Activated T-helper 1 cell treated with anti-CD3 and anti-CD28 coated beads, Interleukin-12 subunit alpha, Interleukin-12 subunit beta, Interleukin-2, Interleukin-4 antibody, amounts not matched to agents 30 ng/mL and 10 ng/mL and 1 ng/mL, durations not matched to agents 14 hours and 24 hours and 36 hours (primary cell): ENCODE measurements around the gene KPNA3. TPM values are rescaled to one million over a fixed set of nuclear protein-coding genes. Genes with fewer than 3 reads are reported as not detected.
A peak's percentile ranks its signal among the peaks of the same experiment; 100 is the strongest.
"Not testable (repeated sequence)": the region's sequence is repeated elsewhere in the genome, so short reads cannot be mapped to it uniquely, and the experiment has no call there.

Experiments used
- DNase-seq: peaks from one replicate; pipeline ENCODE4 v3.0.0; 2021; ENCODE audit warnings: low spot score
- H3K27ac Mint-ChIP-seq: one replicate; pipeline ENCODE4 v1.8.0; 2021; ENCODE audit warnings: mild to moderate bottlenecking, mixed read lengths
- H3K27me3 Mint-ChIP-seq: one replicate; pipeline ENCODE4 v1.8.0; 2022; ENCODE audit warnings: mild to moderate bottlenecking, moderate library complexity, mixed read lengths; ENCODE audit not compliant: insufficient read depth
- H3K36me3 Mint-ChIP-seq: one replicate; pipeline ENCODE4 v1.8.0; 2021; ENCODE audit warnings: low read depth, mixed read lengths
- H3K4me1 Mint-ChIP-seq: one replicate; pipeline ENCODE4 v1.8.0; 2021; ENCODE audit warnings: low read depth, mixed read lengths
- H3K4me3 Mint-ChIP-seq: one replicate; pipeline ENCODE4 v1.8.0; 2021; ENCODE audit warnings: mild to moderate bottlenecking, moderate library complexity, mixed read lengths
- H3K9me3 Mint-ChIP-seq: one replicate; pipeline ENCODE4 v1.8.0; 2021; ENCODE audit warnings: mixed read lengths
- intact Hi-C: fragments of 100-400 bp; cut with micrococcal nuclease; formaldehyde crosslinking; loops from one replicate; pipeline ENCODE4 v1.15.1; 2024
- total RNA-seq: library from RNA; stranded (reverse); gene quantifications from 2 replicates; pipeline ENCODE4 v1.2.3, GENCODE V29; 2022

KPNA3 gene
- total RNA-seq, 1 donor from 2014 or later, result 55.0 TPM

DNA sequence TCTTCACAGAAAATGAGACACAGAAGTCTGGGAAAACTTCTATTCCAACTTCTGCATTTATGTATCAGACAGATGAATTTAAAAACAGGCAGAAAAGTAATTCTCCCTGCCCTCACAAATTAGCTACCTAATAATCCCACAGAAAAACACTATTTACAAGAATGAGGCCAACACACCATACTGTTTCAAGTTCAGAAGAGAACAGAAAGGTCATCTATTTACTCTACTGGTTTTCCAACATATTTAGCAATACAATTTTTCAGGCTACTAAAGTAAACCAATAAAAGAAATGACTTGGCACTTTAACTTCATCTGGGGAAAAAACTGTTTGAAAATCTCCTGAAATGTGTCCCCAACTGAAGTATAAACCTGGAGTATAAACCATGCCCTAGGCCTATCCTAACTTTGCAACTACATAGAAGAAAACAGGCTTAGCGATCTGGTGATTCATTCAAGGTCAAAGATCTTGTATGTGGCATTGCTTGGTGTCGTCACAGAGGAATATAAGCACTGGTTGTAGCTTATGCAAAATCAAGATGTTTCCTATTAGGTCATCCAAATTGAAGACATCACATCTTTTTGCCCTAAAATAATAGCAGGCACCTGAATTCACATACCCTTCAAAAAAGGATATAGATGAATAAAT lies 81.1 kb downstream of the KPNA3 start:
- Mint-ChIP-seq H3K4me1 (peaks cover 11% of the 10 kb centered on the region), H3K27me3 (no peaks in the 10 kb centered on the region), H3K36me3 (peaks cover 41% of the 10 kb centered on the region), H3K4me3 (no peak overlapping the region), H3K9me3 (peaks cover 16% of the 10 kb centered on the region), H3K27ac (no peak overlapping the region)
- DNase-seq, result no peak
- intact Hi-C loops, result no loop called here

DNA sequence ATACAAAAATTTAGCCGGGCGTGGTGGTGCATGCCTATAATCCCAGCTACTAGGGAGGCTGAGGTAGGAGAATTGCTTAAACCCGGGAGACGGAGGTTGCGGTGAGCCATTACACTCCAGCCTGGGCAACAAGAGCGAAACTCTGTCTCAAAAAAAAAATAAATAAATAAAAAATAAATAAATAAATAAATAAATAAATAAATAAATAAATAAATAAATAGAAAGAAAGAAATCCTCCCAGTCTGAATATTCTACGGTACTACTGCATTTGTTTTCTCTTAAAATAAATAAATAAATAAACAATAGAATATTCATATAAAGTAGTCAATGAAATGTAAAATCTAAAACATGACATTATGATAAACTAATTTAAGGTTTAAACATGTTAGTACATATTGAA lies 88.2 kb downstream of the KPNA3 start:
- H3K27me3 Mint-ChIP-seq, DNase-seq, H3K27ac Mint-ChIP-seq, H3K4me1 Mint-ChIP-seq, H3K9me3 Mint-ChIP-seq, H3K4me3 Mint-ChIP-seq, intact Hi-C loops: not testable (repeated sequence)
- H3K36me3 Mint-ChIP-seq, result peaks cover 27% of the 10 kb centered on the region

DNA sequence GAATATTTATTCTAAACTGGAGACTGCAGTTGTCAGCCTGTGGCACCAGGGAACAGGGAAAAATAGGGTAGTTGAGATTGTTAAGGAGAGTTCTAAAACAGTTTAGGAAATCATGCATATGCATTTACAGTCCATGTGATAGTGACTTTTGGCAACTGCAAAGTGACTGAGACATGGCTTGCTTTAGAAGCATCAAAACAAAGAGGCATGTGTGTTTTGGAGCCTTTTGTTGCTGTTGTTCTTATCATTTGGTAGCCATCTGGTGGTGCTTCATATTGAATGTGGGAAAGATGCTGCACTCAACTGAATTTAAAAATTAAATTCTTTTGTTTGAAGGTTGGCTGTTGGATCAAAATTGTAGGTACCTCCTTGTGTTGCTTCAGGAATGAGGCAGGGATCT lies 91.0 kb downstream of the KPNA3 start:
- no peaks in the 10 kb centered on the region for H3K9me3 Mint-ChIP-seq
- no peak overlapping the region for H3K27ac Mint-ChIP-seq
- no peaks in the 10 kb centered on the region for H3K4me1 Mint-ChIP-seq
- H3K27me3 Mint-ChIP-seq, result no peaks in the 10 kb centered on the region
- no peak for DNase-seq
- H3K4me3 Mint-ChIP-seq, result no peak overlapping the region
- intact Hi-C loops, result no loop called here
- peaks cover 20% of the 10 kb centered on the region for H3K36me3 Mint-ChIP-seq

DNA sequence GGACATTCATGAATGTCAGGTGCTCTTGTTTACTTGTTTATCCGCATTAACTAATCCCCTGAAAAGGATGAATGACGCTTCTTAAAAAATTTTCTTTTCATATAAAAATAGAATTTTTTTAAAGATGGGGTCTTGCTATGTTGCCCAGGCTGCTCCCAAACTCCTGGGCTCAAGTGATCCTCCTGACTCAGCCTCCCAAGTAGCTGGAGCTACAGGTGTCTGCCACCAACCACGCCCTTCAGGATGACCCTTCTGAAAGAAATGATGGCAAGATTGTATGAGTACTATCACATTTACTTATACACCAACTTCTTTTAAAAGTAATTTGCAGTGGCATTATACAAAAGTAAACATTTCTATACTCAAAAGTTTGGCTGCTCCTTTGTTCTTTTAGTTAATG lies 95.0 kb downstream of the KPNA3 start:
- intact Hi-C loops, result loop anchor here (10.0 kb wide), 1 partner anchor 387 kb away; no protein-coding TSS in a partner anchor
- Mint-ChIP-seq H3K9me3 (no peaks in the 10 kb centered on the region), H3K36me3 (peaks cover 18% of the 10 kb centered on the region), H3K27me3 (no peaks in the 10 kb centered on the region), H3K27ac (no peak overlapping the region), H3K4me1 (no peaks in the 10 kb centered on the region), H3K4me3 (no peak overlapping the region)
- no peak for DNase-seq

DNA sequence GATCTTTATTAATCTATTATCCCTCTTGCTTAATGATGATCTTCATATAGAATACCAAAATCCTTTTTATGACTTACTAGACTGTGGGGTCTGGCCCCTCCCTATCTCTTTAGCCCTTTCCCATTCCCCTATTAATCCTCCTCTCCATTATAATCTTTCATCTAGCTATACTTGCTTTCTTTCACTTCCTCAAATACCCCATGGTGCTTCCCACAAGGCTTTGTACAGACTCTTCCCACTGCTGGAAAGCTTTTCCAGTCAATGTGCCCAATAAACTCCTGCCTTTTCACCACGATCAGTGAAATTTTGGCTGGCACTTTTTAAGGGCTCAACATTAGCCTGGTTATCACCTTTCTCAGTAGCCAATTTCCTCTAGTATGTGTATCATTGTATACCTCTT lies 98.0 kb downstream of the KPNA3 start:
- intact Hi-C loops, result loop anchor here (5.0 to 10.0 kb wide), 3 partner anchors 107 to 390 kb away; partner anchors contain the start of genes PHF11 and RCBTB1
- H3K4me1 Mint-ChIP-seq, result peaks cover 14% of the 10 kb centered on the region
- no peak overlapping the region for H3K27ac Mint-ChIP-seq
- no peaks in the 10 kb centered on the region for H3K9me3 Mint-ChIP-seq
- peaks cover 7% of the 10 kb centered on the region for H3K36me3 Mint-ChIP-seq
- DNase-seq, result no peak
- no peak overlapping the region for H3K4me3 Mint-ChIP-seq
- no peaks in the 10 kb centered on the region for H3K27me3 Mint-ChIP-seq

DNA sequence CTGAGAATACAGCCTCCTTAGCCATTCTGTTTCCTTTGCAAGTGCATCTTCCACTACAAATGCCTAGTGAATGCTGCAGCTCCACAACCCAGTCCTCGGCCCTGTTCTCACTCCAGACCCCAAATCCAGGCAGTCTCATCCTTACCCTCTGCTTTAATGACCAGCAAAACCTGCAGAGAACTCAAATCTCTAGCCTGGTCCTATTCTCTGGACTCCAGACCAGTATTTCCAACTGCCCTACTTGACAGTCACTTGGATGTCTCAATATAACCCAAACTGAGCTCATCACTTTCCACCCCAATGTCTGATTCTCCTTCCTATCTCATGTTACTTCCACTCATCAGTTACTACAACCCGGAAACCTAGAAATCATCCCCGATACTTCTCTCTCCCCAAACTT lies 98.6 kb downstream of the KPNA3 start:
- Mint-ChIP-seq H3K4me1 (peaks cover 15% of the 10 kb centered on the region), H3K4me3 (no peak overlapping the region), H3K9me3 (no peaks in the 10 kb centered on the region), H3K36me3 (peaks cover 8% of the 10 kb centered on the region), H3K27me3 (no peaks in the 10 kb centered on the region), H3K27ac (no peak overlapping the region)
- DNase-seq, result no peak
- intact Hi-C loops, result loop anchor here (5.0 to 10.0 kb wide), 3 partner anchors 107 to 391 kb away; partner anchors contain the start of genes PHF11 and RCBTB1

DNA sequence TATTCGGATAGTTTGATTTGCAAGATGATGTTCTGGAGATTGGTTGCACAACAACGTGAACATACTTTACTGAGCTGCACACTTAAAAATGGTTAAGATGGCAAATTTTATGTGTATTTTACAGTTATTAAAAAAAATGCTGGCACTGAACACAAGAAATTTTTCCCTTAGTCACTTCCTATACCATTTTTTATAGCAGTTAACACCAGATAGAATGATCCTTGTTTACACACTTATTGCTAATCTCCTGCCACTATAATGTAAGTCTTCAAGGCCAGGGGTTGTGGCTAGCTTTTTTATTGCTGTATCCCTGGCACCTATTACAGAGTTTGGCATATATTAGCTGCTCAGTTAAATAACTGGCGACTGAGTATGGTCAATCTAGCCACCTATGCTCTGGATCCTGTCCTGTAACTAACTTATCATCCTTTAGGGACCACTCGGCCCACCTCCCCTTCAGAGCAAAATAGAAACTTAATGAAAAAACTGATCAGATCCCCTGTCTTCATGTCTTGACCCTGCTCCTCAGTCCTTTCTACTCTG lies 99.2 kb downstream of the KPNA3 start:
- Mint-ChIP-seq H3K27me3 (no peaks in the 10 kb centered on the region), H3K4me3 (no peak overlapping the region), H3K4me1 (peaks cover 15% of the 10 kb centered on the region), H3K36me3 (peaks cover 9% of the 10 kb centered on the region), H3K27ac (no peak overlapping the region), H3K9me3 (no peaks in the 10 kb centered on the region)
- intact Hi-C loops, result loop anchor here (5.0 to 10.0 kb wide), 3 partner anchors 106 to 392 kb away; partner anchors contain the start of genes PHF11 and RCBTB1
- no peak for DNase-seq

DNA sequence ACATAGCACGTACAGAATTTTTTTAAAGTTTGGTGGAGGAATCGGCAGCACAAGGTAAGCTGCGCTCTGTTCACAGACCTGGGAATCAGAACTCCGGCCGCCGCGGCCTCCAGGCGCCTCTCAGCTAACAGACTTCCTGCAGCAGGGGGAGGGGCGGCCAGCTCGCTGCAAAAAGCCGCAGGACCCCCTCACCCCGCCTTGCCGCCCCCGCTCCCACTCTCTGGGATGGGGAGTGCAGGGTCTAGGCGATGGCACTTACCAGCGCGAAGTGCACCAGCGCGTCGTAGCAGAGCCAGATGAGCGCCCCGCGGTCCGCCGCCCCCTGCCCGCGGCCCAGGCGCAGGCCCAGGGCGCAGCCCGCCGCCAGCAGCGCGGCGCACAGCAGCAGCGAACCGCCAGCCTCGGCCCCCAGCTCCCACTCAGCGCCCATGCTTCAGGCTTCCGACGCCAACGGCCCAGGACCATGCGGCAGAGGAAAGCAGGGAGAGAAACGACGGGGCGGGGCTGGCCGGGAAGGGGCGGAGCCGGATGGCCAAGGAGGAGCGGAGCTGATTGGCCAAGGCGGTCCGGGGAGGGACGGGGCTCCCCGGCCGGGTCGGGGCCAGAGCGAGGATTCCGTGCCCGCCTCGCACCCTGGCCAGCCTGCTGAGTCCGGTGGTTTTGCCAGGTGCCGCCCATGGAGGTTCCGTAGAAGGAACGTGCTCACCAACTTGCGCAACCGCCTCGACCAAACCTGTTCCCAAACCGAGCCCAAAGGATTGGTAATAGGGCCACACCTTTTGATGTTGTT lies 101.3 kb downstream of the KPNA3 start, which contains the start of gene EBPL:
Gene EBPL (minus strand): TSS at position 492 of the 790 bp plus-strand sequence. CDS start 62 bp downstream, at position 430.
- peak within 1 kb of the TSS; percentile 92 for H3K4me3 Mint-ChIP-seq

DNA sequence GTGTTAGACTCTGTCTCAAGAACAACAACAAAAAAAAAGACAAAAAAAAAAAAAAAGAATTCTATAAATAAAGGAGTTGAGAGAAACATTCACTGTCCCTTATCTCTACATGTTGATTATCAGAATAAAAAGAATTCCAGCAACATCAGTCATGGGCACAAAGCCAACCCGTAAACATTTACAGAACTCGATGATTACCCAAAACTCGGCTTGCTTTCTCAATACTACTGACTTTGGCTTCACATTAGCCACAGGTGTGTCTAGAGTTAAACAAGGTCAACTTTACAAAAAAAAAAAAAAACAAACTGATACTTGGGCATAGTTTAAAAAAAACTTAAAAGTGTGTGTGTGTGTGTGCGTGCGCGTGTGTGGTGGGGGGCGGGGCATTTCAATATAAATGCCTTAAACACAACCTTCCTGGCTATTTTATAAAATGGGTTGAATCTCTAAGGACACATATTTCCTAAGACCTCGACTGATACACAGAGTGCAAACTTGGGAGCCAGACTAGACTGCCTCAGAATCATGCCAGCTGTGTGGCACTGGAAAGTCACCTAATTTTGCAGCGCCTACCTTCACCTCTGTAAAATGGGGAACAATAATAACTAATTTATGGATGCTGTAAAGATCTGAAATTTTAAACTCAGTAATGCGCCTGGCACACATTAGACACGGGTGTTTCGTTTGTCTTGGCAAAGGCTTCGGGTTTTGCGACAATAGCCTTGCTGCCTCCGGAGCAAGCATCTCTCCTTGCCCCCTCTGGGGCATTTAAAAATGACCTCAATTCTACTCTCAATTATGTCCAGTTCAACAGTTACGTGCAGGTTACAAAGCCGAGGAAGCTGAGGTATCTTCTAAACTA lies 102.1 kb downstream of the KPNA3 start:
- intact Hi-C loops, result loop anchor here (2.0 to 10.0 kb wide), 4 partner anchors 103 to 394 kb away; partner anchors contain the start of genes PHF11, RCBTB1 and SPRYD7
- H3K27ac Mint-ChIP-seq, result peak overlapping the region; percentile 77
- no peak for DNase-seq
- H3K4me3 Mint-ChIP-seq, result peak overlapping the region; percentile 92
- H3K9me3 Mint-ChIP-seq, result no peaks in the 10 kb centered on the region
- peaks cover 36% of the 10 kb centered on the region for H3K4me1 Mint-ChIP-seq
- H3K36me3 Mint-ChIP-seq, result peaks cover 13% of the 10 kb centered on the region
- no peaks in the 10 kb centered on the region for H3K27me3 Mint-ChIP-seq

More for the DNA sequence above, 101.3 kb downstream of the KPNA3 start, which contains the start of gene EBPL:
- peak; percentile 83 for DNase-seq
- intact Hi-C loops, result loop anchor here (1.0 to 10.0 kb wide), 6 partner anchors 8 to 394 kb away; partner anchors contain the start of genes PHF11, RCBTB1 and SPRYD7
- H3K27me3 Mint-ChIP-seq, result no peaks in the 10 kb centered on the region
- peak within 1 kb of the TSS; percentile 77 for H3K27ac Mint-ChIP-seq
- peaks cover 34% of the 10 kb centered on the region for H3K4me1 Mint-ChIP-seq
- H3K9me3 Mint-ChIP-seq, result no peaks in the 10 kb centered on the region
- peaks cover 13% of the 10 kb centered on the region for H3K36me3 Mint-ChIP-seq

DNA sequence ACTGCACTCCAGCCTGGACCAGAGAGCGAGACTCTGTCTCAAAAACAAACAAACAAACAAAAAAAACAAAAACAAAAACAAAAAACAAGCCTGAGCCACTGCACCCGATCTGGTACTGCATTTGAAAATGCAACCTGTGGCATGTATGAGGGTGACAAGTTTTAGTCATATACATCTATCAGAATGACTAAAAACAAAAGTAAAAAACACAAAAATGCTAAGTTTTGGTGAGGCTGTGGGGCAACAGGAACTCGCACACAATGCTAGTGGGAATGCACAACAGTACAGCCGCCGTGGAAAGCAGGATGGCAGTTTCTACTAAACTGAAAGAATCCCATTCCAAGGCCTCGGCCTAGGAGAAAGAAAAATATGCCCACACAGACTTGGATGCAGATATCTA lies 109.0 kb downstream of the KPNA3 start:
- no peak overlapping the region for H3K27ac Mint-ChIP-seq
- DNase-seq, result peak; percentile 2
- no peaks in the 10 kb centered on the region for H3K9me3 Mint-ChIP-seq
- H3K27me3 Mint-ChIP-seq, result no peaks in the 10 kb centered on the region
- peak overlapping the region; percentile 20 for H3K4me3 Mint-ChIP-seq
- H3K36me3 Mint-ChIP-seq, result peaks cover 9% of the 10 kb centered on the region
- H3K4me1 Mint-ChIP-seq, result peaks cover 41% of the 10 kb centered on the region
- intact Hi-C loops, result loop anchor here (1.0 to 2.0 kb wide), 3 partner anchors 8 to 239 kb away; partner anchors contain the start of genes CAB39L, EBPL, KPNA3 and SETDB2

DNA sequence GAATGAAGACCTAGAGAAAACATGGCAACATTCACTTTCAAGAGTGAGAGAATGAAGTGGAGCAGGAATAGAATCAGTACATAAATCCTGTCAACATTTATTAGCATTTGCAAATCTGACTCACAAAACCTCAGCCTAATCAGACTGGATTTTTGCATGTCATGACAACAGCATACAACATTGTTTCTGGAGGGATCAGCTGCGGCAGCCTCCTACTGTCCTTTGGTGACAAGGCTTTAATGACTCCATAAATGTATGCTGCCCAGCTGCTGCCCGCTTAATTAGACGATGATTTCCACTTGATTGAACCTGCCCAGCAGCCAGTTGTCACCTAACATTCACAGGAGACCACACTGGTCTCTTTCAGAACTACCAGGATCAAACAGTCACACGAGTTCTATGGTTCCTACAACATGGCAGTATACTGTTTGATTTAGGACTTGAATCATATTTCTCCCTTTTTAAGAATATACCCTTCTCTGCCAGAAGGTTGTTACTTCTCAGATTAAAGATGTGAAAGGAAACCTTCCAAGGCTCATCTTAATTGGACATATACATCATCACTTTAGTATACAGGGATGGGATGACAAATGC lies 110.5 kb downstream of the KPNA3 start:
- DNase-seq, result no peak
- H3K27me3 Mint-ChIP-seq, result no peaks in the 10 kb centered on the region
- peaks cover 1% of the 10 kb centered on the region for H3K36me3 Mint-ChIP-seq
- no peak overlapping the region for H3K27ac Mint-ChIP-seq
- intact Hi-C loops, result loop anchor here (2.0 kb wide), 2 partner anchors 111 to 237 kb away; partner anchors contain the start of genes CAB39L, KPNA3 and SETDB2
- H3K4me1 Mint-ChIP-seq, result peaks cover 29% of the 10 kb centered on the region
- H3K4me3 Mint-ChIP-seq, result no peak overlapping the region
- no peaks in the 10 kb centered on the region for H3K9me3 Mint-ChIP-seq
